ENCODE measurements around the gene ALLC.
"Not testable (repeated sequence)": the region's sequence is repeated elsewhere in the genome, so short reads cannot be mapped to it uniquely, and the experiment has no call there.

ALLC gene

DNA sequence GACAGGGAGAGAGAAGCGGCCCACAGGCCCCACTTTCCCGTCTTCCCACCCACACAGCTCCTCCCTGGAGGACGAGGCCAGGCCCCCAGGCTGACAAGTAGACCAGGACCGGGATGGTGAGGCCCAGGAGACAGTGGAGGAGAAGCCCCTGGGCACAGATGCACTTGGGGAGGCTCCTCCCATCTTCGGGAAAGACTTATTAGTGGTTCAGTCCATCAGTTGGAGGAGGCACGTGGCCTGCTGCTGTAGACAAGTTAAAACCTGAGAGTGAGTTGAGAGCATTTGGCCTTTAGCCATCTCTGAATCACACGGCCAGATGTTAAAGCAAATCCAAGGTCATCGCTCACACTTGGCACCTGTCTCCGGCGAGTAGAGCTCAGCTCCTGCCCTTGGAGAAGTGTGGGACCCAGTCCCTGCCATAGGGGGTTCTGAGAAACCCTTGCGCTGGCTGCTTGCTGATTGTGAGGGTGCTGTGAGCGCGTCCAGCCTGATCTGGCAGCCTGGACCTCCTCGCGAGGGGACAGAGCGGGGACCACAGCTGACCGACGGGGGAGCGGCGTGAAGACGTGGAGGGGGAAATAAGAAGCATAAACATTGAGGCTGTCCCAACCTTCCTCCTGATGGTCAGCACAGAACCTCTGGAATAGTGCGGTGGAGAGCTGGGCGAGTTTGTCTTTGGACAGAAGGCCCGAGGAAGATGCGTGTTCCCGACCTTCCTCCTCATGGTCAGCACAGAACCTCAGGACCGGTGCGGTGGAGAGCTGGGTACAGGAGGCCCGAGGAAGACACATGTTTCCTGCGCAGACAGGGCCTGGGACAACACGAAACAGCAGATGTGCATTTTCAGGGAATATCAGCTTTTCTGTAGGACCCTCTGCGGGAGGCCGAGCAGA lies 24.7 kb upstream of the ALLC start:
- ATAC-seq = no peak
- no peak overlapping the region for H3K4me3 Mint-ChIP-seq
- H3K27me3 Mint-ChIP-seq = peaks cover 31% of the 10 kb centered on the region
- H3K4me1 Mint-ChIP-seq = no peaks in the 10 kb centered on the region
- H3K27ac Mint-ChIP-seq = no peak overlapping the region
- H3K9me3 Mint-ChIP-seq = no peaks in the 10 kb centered on the region
- H3K36me3 Mint-ChIP-seq = no peaks in the 10 kb centered on the region

- H3K4me1 Mint-ChIP-seq = no peaks in the 10 kb centered on the region
- no peak for ATAC-seq
- no peaks in the 10 kb centered on the region for H3K9me3 Mint-ChIP-seq
- no peaks in the 10 kb centered on the region for H3K36me3 Mint-ChIP-seq
- H3K4me3 Mint-ChIP-seq = no peak overlapping the region
- peaks cover 31% of the 10 kb centered on the region for H3K27me3 Mint-ChIP-seq
- H3K27ac Mint-ChIP-seq = no peak overlapping the region
Observed at GRCh38 chr2:3633982-3634595, 23.9 kb upstream of the ALLC start.

DNA sequence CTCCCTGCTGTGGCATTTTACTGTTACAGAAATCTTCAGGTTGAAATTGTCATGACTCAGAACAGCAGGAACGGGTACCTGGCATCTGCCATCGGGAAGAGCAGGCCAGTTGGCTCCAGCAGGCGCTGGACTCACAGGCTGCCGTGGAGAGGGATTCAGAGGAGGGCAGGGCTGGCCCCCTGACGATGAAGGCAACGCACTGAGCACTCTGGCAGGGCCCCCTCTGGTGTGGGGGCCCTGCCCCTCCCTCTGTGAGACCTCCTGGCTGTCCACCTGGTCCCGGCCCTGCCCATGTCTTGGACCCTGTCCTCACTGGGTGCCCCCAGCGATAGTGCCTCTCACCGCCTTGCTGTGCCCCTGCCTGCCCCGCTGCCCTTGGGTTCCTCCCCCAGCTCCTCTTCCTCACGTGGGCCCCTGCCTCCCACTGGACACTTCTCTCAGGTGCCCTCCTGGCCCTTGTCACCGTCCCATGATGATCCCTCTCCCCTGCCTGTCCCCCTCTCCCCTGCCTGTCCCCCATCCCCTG lies 23.3 kb upstream of the ALLC start:
- Mint-ChIP-seq H3K4me1 (no peaks in the 10 kb centered on the region), H3K36me3 (no peaks in the 10 kb centered on the region), H3K27ac (no peak overlapping the region), H3K27me3 (peaks cover 31% of the 10 kb centered on the region), H3K9me3 (no peaks in the 10 kb centered on the region), H3K4me3 (no peak overlapping the region)
- no peak for ATAC-seq

DNA sequence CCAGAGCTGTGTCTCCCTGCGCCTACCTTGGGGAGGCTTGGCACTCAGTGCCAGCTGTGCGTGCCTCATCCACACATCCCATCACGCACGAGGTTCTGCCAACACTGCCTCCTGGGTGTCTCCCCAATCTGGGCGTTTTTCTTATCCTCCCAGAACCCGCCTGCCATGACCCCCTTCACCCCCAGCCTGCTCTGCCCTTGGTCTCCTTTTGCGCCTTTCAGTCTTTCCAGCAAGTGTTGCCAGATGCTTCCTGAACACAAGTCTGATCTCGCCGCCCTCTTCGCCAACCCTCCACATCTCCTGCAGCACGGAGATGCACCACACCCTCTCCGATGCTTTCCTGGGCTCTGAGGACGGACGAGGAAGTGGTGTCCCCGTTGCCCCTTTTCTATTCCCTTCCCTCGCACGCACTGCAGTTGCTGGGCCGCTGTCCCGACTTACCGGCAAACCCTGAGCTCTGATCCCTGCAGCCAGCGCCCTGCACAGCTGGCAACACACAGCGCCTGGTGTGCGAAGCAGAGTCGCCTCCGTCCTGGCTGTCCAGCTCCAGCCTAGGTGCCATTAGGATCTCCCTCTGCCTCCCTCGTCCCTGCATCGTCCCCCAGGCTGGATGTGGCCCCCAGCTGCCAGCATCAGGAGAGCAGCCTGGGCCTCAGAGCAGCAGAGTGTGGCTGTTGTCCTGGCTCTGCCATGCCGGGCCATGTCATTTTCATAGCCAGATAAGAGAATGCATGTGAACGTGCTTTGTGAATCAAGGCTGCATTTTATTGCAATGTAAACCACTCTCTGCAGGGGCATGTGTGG lies 22.6 kb upstream of the ALLC start:
- H3K4me3 Mint-ChIP-seq = no peak overlapping the region
- H3K36me3 Mint-ChIP-seq = no peaks in the 10 kb centered on the region
- H3K27ac Mint-ChIP-seq = no peak overlapping the region
- H3K27me3 Mint-ChIP-seq = peaks cover 31% of the 10 kb centered on the region
- ATAC-seq = no peak
- H3K9me3 Mint-ChIP-seq = no peaks in the 10 kb centered on the region
- H3K4me1 Mint-ChIP-seq = no peaks in the 10 kb centered on the region

DNA sequence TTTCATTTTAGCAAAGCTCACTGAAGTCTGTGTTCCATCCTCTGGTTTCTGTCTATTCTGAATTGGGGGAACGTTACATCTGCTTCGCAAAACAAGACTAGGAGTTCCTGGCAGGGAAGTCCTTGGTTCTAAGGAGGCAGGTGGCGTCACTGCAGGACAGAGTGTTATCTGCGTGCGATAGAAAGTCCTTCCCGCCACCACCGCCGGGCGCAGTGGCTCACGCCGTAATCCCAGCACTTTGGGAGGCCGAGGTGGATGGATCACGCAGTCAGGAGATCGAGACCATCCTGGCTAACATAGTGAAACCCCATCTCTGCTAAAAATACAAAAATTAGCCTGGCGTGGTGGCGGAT lies 22.0 kb upstream of the ALLC start:
- not testable (repeated sequence) for ATAC-seq, H3K9me3 Mint-ChIP-seq, H3K36me3 Mint-ChIP-seq, H3K4me1 Mint-ChIP-seq, H3K27ac Mint-ChIP-seq, H3K4me3 Mint-ChIP-seq
- H3K27me3 Mint-ChIP-seq = peaks cover 31% of the 10 kb centered on the region

- Mint-ChIP-seq H3K9me3 (no peaks in the 10 kb centered on the region), H3K4me1 (no peaks in the 10 kb centered on the region), H3K4me3 (no peak overlapping the region), H3K27me3 (peaks cover 31% of the 10 kb centered on the region), H3K36me3 (no peaks in the 10 kb centered on the region), H3K27ac (no peak overlapping the region)
- ATAC-seq = no peak
Observed at GRCh38 chr2:3636586-3637310, 21.3 kb upstream of the ALLC start.

- H3K4me1 Mint-ChIP-seq = no peaks in the 10 kb centered on the region
- no peak overlapping the region for H3K27ac Mint-ChIP-seq
- peaks cover 31% of the 10 kb centered on the region for H3K27me3 Mint-ChIP-seq
- no peaks in the 10 kb centered on the region for H3K36me3 Mint-ChIP-seq
- H3K4me3 Mint-ChIP-seq = no peak overlapping the region
- ATAC-seq = no peak
- no peaks in the 10 kb centered on the region for H3K9me3 Mint-ChIP-seq
Observed at GRCh38 chr2:3637311-3637675, 20.7 kb upstream of the ALLC start.

DNA sequence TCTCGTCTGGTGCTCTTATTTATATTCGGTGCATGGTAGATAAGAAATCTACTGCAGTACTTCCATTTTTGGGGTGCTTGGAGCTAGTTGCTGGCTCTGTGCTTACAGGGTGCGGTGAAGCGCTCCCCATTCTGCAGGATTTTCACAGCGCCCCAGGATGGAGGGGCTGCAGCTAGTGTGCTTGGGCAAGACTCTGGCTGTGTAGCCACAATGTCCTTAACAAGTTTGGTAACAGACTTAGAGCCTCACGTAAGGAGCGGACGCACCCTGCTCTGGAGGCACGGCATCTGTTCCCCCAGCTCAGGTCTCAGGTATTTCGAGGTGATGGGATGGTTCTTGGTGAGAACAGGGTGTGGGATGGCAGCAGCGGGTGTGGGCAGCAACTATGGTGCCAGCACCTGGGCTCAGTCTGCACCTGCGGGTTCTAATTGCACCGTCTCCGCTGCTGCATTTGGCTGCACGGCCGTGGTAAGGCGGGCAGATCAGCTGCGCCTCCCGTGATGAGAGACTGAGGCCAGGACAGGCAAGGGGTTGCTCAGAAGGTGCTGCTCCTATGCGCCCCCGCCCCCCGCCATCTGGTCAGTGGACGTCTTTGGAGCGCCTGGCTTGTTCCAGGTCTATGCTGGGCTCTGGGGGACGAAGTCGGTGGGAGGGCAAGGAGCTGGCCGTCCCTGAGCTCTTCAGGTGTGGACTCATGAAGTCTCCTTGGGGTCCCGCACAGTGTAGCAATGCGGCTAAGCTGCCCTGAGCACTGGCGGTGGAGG lies 20.1 kb upstream of the ALLC start:
- no peaks in the 10 kb centered on the region for H3K36me3 Mint-ChIP-seq
- H3K27ac Mint-ChIP-seq = no peak overlapping the region
- no peak for ATAC-seq
- no peaks in the 10 kb centered on the region for H3K4me1 Mint-ChIP-seq
- peaks cover 31% of the 10 kb centered on the region for H3K27me3 Mint-ChIP-seq
- no peak overlapping the region for H3K4me3 Mint-ChIP-seq
- H3K9me3 Mint-ChIP-seq = no peaks in the 10 kb centered on the region

DNA sequence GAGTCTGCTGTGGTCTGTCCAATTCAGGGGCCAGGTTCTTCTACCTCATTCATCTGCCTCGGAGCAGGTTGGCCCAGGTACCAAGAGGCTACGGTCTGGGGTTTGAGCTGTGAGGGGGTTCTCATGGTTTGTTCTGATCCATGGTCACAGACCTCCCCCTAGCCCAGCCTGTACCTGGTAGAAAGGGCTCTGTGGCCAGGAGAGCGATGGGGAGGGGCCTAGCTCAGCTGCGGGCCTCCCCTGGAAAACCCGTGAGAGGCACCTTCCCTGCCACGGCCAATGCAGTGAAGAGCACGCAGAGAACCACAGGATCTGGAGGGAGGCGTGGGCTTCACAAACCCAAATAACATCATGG lies 19.6 kb upstream of the ALLC start:
- H3K27me3 Mint-ChIP-seq = peaks cover 31% of the 10 kb centered on the region
- H3K9me3 Mint-ChIP-seq = no peaks in the 10 kb centered on the region
- no peak for ATAC-seq
- H3K4me1 Mint-ChIP-seq = no peaks in the 10 kb centered on the region
- no peak overlapping the region for H3K4me3 Mint-ChIP-seq
- H3K36me3 Mint-ChIP-seq = no peaks in the 10 kb centered on the region
- no peak overlapping the region for H3K27ac Mint-ChIP-seq

DNA sequence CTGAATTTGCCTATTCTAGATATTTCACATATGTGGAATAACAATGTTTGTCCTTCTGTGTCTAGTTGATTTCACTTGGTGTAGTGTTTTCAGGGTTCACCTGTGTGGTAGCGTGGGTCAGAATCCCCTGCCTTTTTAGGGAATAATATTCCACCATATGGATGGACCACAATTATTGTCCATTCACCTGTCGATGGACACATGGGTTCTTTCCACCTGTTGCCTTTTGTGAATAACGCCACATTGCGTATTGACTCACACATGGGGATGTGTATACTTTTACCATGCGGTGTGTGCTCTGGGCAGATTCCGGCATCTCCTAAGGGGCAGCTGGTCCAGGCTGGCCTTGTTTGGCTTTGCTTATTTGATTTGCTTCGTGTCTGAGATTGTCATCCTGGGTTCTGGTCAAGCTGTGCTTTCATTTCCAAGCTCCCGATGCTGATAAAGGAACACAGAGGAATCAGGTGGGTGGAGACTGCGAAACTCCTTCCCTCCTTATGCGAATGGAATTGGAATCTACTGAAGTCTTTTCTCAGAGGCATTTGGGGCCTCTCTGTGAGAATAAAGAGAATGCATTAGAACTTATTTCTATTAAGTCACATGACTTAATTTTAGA lies 18.9 kb upstream of the ALLC start:
- Mint-ChIP-seq H3K27ac (no peak overlapping the region), H3K9me3 (no peaks in the 10 kb centered on the region), H3K27me3 (peaks cover 31% of the 10 kb centered on the region), H3K36me3 (no peaks in the 10 kb centered on the region), H3K4me3 (no peak overlapping the region), H3K4me1 (no peaks in the 10 kb centered on the region)
- no peak for ATAC-seq

DNA sequence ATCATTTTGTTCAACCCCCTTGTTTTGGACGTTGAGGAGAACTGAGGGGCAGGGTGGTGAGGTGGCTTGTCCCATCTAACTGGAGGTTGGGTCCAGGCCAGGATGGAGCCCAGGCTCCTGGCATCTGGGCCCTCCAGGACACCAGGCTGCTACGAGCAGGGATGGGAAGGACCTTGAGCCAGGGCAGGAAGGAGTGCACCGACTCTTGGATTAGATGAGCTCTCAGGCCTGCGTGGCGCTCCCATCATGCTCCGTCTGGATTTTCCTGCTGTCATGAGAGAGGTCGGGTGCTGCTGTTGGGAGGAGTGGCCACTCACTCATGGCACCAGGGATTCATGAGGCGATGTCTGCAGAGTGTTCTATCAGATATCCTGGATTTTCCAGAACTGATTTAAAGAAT lies 18.3 kb upstream of the ALLC start:
- Mint-ChIP-seq H3K4me3 (no peak overlapping the region), H3K36me3 (no peaks in the 10 kb centered on the region), H3K27me3 (peaks cover 31% of the 10 kb centered on the region), H3K9me3 (no peaks in the 10 kb centered on the region), H3K27ac (no peak overlapping the region), H3K4me1 (no peaks in the 10 kb centered on the region)
- no peak for ATAC-seq

- H3K27me3 Mint-ChIP-seq = peaks cover 17% of the 10 kb centered on the region
- no peak for ATAC-seq
- no peaks in the 10 kb centered on the region for H3K9me3 Mint-ChIP-seq
- H3K4me3 Mint-ChIP-seq = no peak overlapping the region
- H3K36me3 Mint-ChIP-seq = no peaks in the 10 kb centered on the region
- H3K27ac Mint-ChIP-seq = no peak overlapping the region
- no peaks in the 10 kb centered on the region for H3K4me1 Mint-ChIP-seq
Observed at GRCh38 chr2:3641181-3641580, 16.8 kb upstream of the ALLC start.

- Mint-ChIP-seq H3K27me3 (peaks cover 12% of the 10 kb centered on the region), H3K36me3 (no peaks in the 10 kb centered on the region), H3K4me3 (no peak overlapping the region), H3K4me1 (no peaks in the 10 kb centered on the region), H3K9me3 (no peaks in the 10 kb centered on the region), H3K27ac (no peak overlapping the region)
- no peak for ATAC-seq
Observed at GRCh38 chr2:3641841-3642421, 16.1 kb upstream of the ALLC start.

Data from stimulated activated memory B cell treated with anti-CD40 and anti-IgM and Interleukin-4, amounts not matched to agents 10 μg/mL and 1 μg/mL and 100 μg/mL, for 72 hours (primary cell).